ENCODE data around the gene PSMB10.

PSMB10 gene

DNA sequence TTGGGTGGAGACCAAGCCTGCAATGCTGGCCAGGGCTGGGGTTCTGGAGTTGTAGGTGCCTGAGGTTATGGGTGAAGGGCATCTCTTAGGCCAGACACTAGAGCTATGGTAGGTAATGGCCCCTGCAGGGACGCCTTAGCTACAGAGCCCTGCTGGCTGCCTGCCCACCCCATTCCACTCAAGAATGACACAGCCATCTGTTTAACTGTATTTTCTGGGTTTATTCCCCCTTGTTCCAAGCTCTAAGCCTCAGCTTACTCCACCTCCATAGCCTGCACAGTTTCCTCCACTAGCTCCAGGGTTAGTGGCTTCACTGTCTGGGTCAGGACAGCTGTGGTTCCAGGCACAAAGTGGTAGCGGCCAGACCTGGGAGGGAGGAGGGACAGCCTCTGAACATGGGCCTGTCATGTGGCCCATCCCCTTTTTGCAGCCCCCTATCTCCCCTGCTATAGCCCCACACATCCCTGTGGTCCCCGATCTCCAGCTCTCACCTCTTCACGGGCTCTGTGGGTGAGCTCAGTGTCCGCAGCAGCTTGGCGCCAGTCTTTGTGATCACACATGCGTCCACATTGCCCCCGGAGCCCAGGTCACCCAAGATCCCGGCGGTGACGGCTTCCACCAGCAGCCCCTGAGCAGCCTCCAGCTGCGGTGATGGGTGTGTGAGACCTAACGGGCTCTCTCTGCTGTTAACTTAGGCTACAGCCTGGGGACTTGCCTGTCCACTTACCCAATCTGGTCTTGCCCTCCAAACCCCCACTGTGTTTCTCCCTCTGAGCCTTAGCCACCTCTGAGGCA is 2.1 kb downstream of the PSMB10 start:
- Histone ChIP-seq H3K23ac (ENCODE audit: low read depth, low read length, poor library complexity) (no peak overlapping the region), H3K79me1 (ENCODE audit: low read depth, low read length) (peaks cover 1% of the 10 kb centered on the region), H3K18ac (ENCODE audit: low read length) (no peak overlapping the region), H3K9me3 (replicated peaks in 1 of 2; ENCODE audit: control insufficient read depth in 2 of 2, insufficient read depth in 1 of 2, low read depth in 1 of 2, low read length in 2 of 2) (no peaks in the 10 kb centered on the region), H3K14ac (ENCODE audit: low read length) (no peak overlapping the region), H2BK5ac (ENCODE audit: low read length) (peak overlapping the region; percentile 62), H2BK12ac (ENCODE audit: low read length) (no peak overlapping the region), H4K8ac (ENCODE audit: low read depth, low read length) (no peak overlapping the region), H3K27me3 (ENCODE audit: control insufficient read depth in 3 of 3, insufficient read depth in 3 of 3, low read depth in 1 of 3, low read length in 3 of 3) (peaks cover 0 to 4% (median 0%) of the 10 kb centered on the region in 3 experiments), H3K9ac (ENCODE audit: low read depth, low read length, poor library complexity) (no peak overlapping the region), H3K4me1 (ENCODE audit: control insufficient read depth in 2 of 2, insufficient read depth in 1 of 2, low read depth in 1 of 2, low read length in 2 of 2) (peaks cover 11 to 17% of the 10 kb centered on the region in 2 donors), H2AK5ac (ENCODE audit: low read depth, low read length) (peak overlapping the region; percentile 32), H3K27ac (replicated peaks; ENCODE audit: low read length) (no peak overlapping the region), H2BK15ac (ENCODE audit: low read length) (no peak overlapping the region), H3K4ac (ENCODE audit: low read length) (no peak overlapping the region), H4K91ac (ENCODE audit: low read depth, low read length, poor library complexity) (no peak overlapping the region), H3K4me3 (ENCODE audit: low read length in 2 of 2) (peak overlapping the region in 1 of 2 donors; percentile 97), H2BK120ac (ENCODE audit: low read depth, low read length) (peak overlapping the region; percentile 24), H2AFZ (ENCODE audit: low read length) (peak overlapping the region; percentile 97), H3K4me2 (ENCODE audit: insufficient read depth, low read length, poor library complexity, severe bottlenecking) (peak overlapping the region; percentile 98), H3K36me3 (replicated peaks in 1 of 2; ENCODE audit: control insufficient read depth in 2 of 2, insufficient read depth in 2 of 2, low read length in 2 of 2) (peaks cover 5 to 31% of the 10 kb centered on the region in 2 donors)
- WGBS, 2 donors (ENCODE audit: extremely low coverage in 2 of 2, insufficient read length in 2 of 2, insufficient replicate concordance in 1 of 2) = no CpG with 5 or more reads among the region's 13 CpGs
- DNase-seq (ENCODE audit: low spot score) = no peak

DNA sequence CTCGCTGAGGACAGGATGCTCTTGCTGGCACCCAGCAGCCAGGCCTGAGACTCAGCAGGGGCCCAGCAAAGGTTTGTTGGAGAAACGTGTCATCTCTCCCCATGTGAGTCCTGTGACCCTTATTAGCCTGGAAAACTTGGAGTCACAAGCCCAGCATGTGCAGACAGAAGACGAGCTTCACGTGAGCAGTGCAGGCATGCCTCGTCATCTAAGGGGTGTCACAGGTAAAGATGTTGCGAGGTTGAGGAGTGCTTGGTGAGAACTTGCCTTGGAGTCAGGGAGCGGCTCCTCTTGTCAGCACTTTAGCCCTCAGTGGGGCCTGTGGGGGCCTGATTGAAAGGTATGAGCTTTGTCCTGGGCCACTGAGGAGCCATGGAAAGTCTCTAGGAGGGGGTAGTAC is 2.8 kb downstream of the PSMB10 start:
- WGBS, 2 donors (ENCODE audit: extremely low coverage in 2 of 2, insufficient read length in 2 of 2, insufficient replicate concordance in 1 of 2) = no CpG with 5 or more reads among the region's 7 CpGs

DNA sequence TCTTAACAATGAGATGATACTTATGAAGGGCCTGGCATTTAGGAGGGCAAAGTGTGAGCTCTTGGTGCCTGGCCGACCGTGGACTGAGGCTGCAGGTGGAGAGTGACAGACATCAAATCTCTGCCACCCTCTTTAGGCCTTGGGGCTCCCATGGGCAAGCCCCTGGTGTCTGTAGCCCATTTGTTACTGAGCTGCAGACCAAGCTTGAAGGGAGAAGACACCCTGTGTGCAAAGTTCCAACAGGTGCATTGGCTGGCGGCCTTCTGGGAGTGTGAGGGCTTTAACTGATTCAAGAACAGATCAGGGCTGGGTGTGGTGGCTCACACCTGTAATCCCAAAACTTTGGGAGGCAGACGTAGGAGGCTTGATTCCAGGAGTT is 4.2 kb downstream of the PSMB10 start:
- Histone ChIP-seq H3K79me1 (ENCODE audit: low read depth, low read length) (no peaks in the 10 kb centered on the region), H4K91ac (ENCODE audit: low read depth, low read length, poor library complexity) (no peak overlapping the region), H3K14ac (ENCODE audit: low read length) (no peak overlapping the region), H2BK12ac (ENCODE audit: low read length) (no peak overlapping the region), H3K36me3 (replicated peaks in 1 of 2; ENCODE audit: control insufficient read depth in 2 of 2, insufficient read depth in 2 of 2, low read length in 2 of 2) (peaks cover 12 to 51% of the 10 kb centered on the region in 2 donors), H2AK5ac (ENCODE audit: low read depth, low read length) (no peak overlapping the region), H2BK15ac (ENCODE audit: low read length) (no peak overlapping the region), H3K4me2 (ENCODE audit: insufficient read depth, low read length, poor library complexity, severe bottlenecking) (no peak overlapping the region), H3K9me3 (replicated peaks in 1 of 2; ENCODE audit: control insufficient read depth in 2 of 2, insufficient read depth in 1 of 2, low read depth in 1 of 2, low read length in 2 of 2) (peaks cover 0 to 1% of the 10 kb centered on the region in 2 donors), H3K27ac (replicated peaks; ENCODE audit: low read length) (no peak overlapping the region), H4K8ac (ENCODE audit: low read depth, low read length) (no peak overlapping the region), H3K4me3 (ENCODE audit: low read length in 2 of 2) (peak overlapping the region in 1 of 2 donors; percentile 28), H2AFZ (ENCODE audit: low read length) (no peak overlapping the region), H3K4ac (ENCODE audit: low read length) (no peak overlapping the region), H3K4me1 (ENCODE audit: control insufficient read depth in 2 of 2, insufficient read depth in 1 of 2, low read depth in 1 of 2, low read length in 2 of 2) (peaks cover 11 to 17% of the 10 kb centered on the region in 2 donors), H3K23ac (ENCODE audit: low read depth, low read length, poor library complexity) (no peak overlapping the region), H2BK5ac (ENCODE audit: low read length) (no peak overlapping the region), H3K9ac (ENCODE audit: low read depth, low read length, poor library complexity) (no peak overlapping the region), H3K18ac (ENCODE audit: low read length) (no peak overlapping the region), H2BK120ac (ENCODE audit: low read depth, low read length) (no peak overlapping the region), H3K27me3 (ENCODE audit: control insufficient read depth in 3 of 3, insufficient read depth in 3 of 3, low read depth in 1 of 3, low read length in 3 of 3) (peaks cover 0 to 4% (median 0%) of the 10 kb centered on the region in 3 experiments)
- WGBS, 2 donors (ENCODE audit: extremely low coverage in 2 of 2, insufficient read length in 2 of 2, insufficient replicate concordance in 1 of 2) = no CpG with 5 or more reads among the region's 4 CpGs
- DNase-seq (ENCODE audit: low spot score) = no peak

More for the DNA sequence above, 2.8 kb downstream of the PSMB10 start:
- Histone ChIP-seq H3K4me3 (ENCODE audit: low read length in 2 of 2) (no peak overlapping the region), H3K14ac (ENCODE audit: low read length) (no peak overlapping the region), H3K18ac (ENCODE audit: low read length) (no peak overlapping the region), H3K79me1 (ENCODE audit: low read depth, low read length) (no peaks in the 10 kb centered on the region), H2AK5ac (ENCODE audit: low read depth, low read length) (no peak overlapping the region), H3K27me3 (ENCODE audit: control insufficient read depth in 3 of 3, insufficient read depth in 3 of 3, low read depth in 1 of 3, low read length in 3 of 3) (peaks cover 0 to 4% (median 0%) of the 10 kb centered on the region in 3 experiments), H3K27ac (replicated peaks; ENCODE audit: low read length) (no peak overlapping the region), H3K4me1 (ENCODE audit: control insufficient read depth in 2 of 2, insufficient read depth in 1 of 2, low read depth in 1 of 2, low read length in 2 of 2) (peaks cover 11 to 17% of the 10 kb centered on the region in 2 donors), H4K8ac (ENCODE audit: low read depth, low read length) (no peak overlapping the region), H4K91ac (ENCODE audit: low read depth, low read length, poor library complexity) (no peak overlapping the region), H3K36me3 (replicated peaks in 1 of 2; ENCODE audit: control insufficient read depth in 2 of 2, insufficient read depth in 2 of 2, low read length in 2 of 2) (peaks cover 7 to 37% of the 10 kb centered on the region in 2 donors), H2BK15ac (ENCODE audit: low read length) (no peak overlapping the region), H3K9me3 (replicated peaks in 1 of 2; ENCODE audit: control insufficient read depth in 2 of 2, insufficient read depth in 1 of 2, low read depth in 1 of 2, low read length in 2 of 2) (no peaks in the 10 kb centered on the region), H2AFZ (ENCODE audit: low read length) (no peak overlapping the region), H3K4ac (ENCODE audit: low read length) (no peak overlapping the region), H2BK12ac (ENCODE audit: low read length) (no peak overlapping the region), H3K23ac (ENCODE audit: low read depth, low read length, poor library complexity) (no peak overlapping the region), H3K9ac (ENCODE audit: low read depth, low read length, poor library complexity) (no peak overlapping the region), H2BK120ac (ENCODE audit: low read depth, low read length) (no peak overlapping the region), H3K4me2 (ENCODE audit: insufficient read depth, low read length, poor library complexity, severe bottlenecking) (no peak overlapping the region), H2BK5ac (ENCODE audit: low read length) (no peak overlapping the region)
- DNase-seq (ENCODE audit: low spot score) = no peak

DNA sequence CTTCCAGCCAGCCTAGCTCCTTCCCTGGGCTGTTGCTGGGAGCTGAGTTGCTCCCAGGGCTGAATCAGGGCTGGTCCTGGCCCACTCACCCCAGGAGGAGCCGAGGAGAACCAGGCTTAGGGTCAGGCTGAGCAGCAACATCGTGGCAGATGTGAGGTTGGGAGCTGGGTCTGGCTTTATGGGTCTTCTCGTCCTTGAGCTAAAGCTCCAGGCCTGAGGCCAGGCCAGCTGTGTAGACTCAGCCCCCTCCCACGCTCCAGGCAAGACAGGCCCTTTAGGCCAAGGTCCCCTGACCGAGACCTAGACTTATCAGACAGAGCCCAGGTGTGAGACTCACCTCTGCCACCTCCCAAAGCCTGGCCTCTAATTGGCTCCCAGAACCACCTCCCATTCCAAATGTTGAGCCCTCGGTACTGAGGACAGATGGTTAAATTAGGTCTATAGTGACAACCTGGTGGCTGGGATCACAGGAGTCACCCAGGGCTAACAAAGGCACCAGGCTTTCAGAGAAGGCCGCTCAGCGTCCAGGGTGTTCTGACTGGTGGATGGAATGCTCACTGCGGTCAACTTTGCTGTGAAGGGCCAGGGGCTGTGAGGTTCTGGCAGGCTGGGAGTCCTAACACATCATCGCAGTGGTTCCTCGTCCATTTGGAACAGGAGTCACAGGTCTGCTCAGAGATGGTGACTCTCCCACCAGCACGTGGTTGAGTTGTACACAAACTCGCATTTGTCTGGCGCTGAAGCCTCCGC is 4.8 kb downstream of the PSMB10 start, which contains the start of gene CTRL:
CTRL (minus strand) TSS at position 151 of the 750 bp plus-strand sequence; CDS start at position 141, 10 bp downstream.
- no peak within 1 kb of the TSS for H2AFZ ChIP-seq (ENCODE audit: low read length)
- H3K4me2 ChIP-seq (ENCODE audit: insufficient read depth, low read length, poor library complexity, severe bottlenecking) = no peak within 1 kb of the TSS
- H4K8ac ChIP-seq (ENCODE audit: low read depth, low read length) = no peak within 1 kb of the TSS
- H3K18ac ChIP-seq (ENCODE audit: low read length) = no peak within 1 kb of the TSS
- H3K36me3 ChIP-seq (replicated peaks in 1 of 2; ENCODE audit: control insufficient read depth in 2 of 2, insufficient read depth in 2 of 2, low read length in 2 of 2) = peaks cover 15 to 56% of the 10 kb centered on the region in 2 donors
- no peak within 1 kb of the TSS for H3K14ac ChIP-seq (ENCODE audit: low read length)
- H3K4me1 ChIP-seq (ENCODE audit: control insufficient read depth in 2 of 2, insufficient read depth in 1 of 2, low read depth in 1 of 2, low read length in 2 of 2) = peaks cover 6 to 13% of the 10 kb centered on the region in 2 donors
- H3K4me3 ChIP-seq (ENCODE audit: low read length in 2 of 2) = peak within 1 kb of the TSS in 1 of 2 donors; percentile 61
- H3K9ac ChIP-seq (ENCODE audit: low read depth, low read length, poor library complexity) = no peak within 1 kb of the TSS
- H4K91ac ChIP-seq (ENCODE audit: low read depth, low read length, poor library complexity) = no peak within 1 kb of the TSS
- H2BK120ac ChIP-seq (ENCODE audit: low read depth, low read length) = no peak within 1 kb of the TSS
- peaks cover 0 to 2% of the 10 kb centered on the region in 2 donors for H3K9me3 ChIP-seq (replicated peaks in 1 of 2; ENCODE audit: control insufficient read depth in 2 of 2, insufficient read depth in 1 of 2, low read depth in 1 of 2, low read length in 2 of 2)
- H3K27me3 ChIP-seq (ENCODE audit: control insufficient read depth in 3 of 3, insufficient read depth in 3 of 3, low read depth in 1 of 3, low read length in 3 of 3) = peaks cover 0 to 4% (median 0%) of the 10 kb centered on the region in 3 experiments
- H2BK15ac ChIP-seq (ENCODE audit: low read length) = no peak within 1 kb of the TSS
- no peaks in the 10 kb centered on the region for H3K79me1 ChIP-seq (ENCODE audit: low read depth, low read length)
- H2BK12ac ChIP-seq (ENCODE audit: low read length) = no peak within 1 kb of the TSS
- H3K27ac ChIP-seq (replicated peaks; ENCODE audit: low read length) = no peak within 1 kb of the TSS
- H3K4ac ChIP-seq (ENCODE audit: low read length) = no peak within 1 kb of the TSS
- peak within 1 kb of the TSS; percentile 52 for H3K23ac ChIP-seq (ENCODE audit: low read depth, low read length, poor library complexity)
- no peak for DNase-seq (ENCODE audit: low spot score)
- H2AK5ac ChIP-seq (ENCODE audit: low read depth, low read length) = no peak within 1 kb of the TSS
- WGBS, 2 donors (ENCODE audit: extremely low coverage in 2 of 2, insufficient read length in 2 of 2, insufficient replicate concordance in 1 of 2) = no CpG with 5 or more reads among the region's 15 CpGs
- no peak within 1 kb of the TSS for H2BK5ac ChIP-seq (ENCODE audit: low read length)

Data from neuronal stem cell (in vitro differentiated cells).